Renal cortex interstitium (tissue), 11 donors: Measurements from ENCODE around the gene ADRA2B. TPM values are rescaled to one million over a fixed set of nuclear protein-coding genes. Genes with fewer than 3 reads are reported as not detected.

Source experiments
- DNase-seq, 11 donors: peaks; one replicate each; pipeline ENCODE4 v3.0.0-alpha.2; 2013; ENCODE audit warnings: low read depth in 9 of 11, low spot score in 4 of 11; ENCODE audit errors: extremely low read depth in 1 of 11
- polyA plus RNA-seq, 3 donors: library from polyadenylated mRNA; unstranded; fragments of 120-200 nt; gene quantifications; one replicate each; pipeline ENCODE4 v1.2.1, GENCODE V29; 2013; ENCODE audit not compliant: insufficient read length in 3 of 3

ADRA2B gene
- polyA plus RNA-seq, 3 donors, result 4.5 to 4.8 (median 4.5) TPM

DNA sequence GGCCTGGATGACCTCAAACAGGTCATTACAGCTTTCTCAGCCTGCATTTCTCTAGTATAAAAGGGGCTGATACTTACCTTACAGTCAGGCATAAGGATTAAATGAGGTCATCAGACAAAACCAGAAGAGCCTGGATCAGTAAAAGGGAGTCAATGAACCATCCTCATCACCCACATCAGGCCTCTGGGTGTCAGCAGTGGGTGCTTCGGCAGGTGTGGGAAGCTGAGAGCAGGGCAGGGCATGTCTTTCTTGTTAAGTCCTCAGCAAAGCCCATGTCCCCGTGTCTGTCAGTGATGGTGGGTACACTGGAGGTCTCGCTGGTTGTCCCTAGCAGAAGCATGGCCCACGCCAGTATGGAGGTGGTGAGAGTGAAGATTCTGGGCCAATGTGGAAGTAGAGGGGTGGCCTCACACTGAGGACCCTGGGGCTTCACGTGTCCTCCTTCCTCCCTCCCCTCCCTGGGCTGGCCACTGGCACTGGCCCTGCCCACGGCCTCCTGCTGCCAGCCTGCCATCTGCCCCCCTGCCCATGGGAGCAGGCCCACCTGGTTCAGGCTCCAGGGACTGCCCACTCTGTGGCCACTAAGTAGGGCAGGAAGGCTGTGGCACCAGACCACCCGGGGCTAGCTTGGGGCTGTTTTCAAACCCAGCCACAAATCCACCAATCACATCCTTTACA lies 4.4 kb downstream of the ADRA2B start:
- DNase-seq, result no peak

DNA sequence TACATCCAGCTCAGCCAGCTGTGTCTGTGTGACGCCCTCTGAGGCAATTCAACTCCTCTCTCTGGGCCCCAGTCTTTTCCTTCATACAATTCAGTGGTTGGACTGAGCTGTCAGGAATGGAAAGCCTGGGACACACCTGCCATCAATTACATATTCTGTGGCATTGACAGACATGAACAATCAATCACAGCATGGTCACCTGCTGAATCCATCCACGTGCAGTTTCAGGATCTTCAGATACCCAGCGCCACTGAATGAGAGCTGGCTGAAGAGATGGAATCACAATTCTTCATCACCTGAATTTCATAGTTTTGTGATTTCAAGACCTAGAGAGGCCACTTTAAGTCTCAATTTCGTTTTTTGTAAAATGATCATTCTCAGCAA lies 5.1 kb downstream of the ADRA2B start:
- DNase-seq, result no peak

DNA sequence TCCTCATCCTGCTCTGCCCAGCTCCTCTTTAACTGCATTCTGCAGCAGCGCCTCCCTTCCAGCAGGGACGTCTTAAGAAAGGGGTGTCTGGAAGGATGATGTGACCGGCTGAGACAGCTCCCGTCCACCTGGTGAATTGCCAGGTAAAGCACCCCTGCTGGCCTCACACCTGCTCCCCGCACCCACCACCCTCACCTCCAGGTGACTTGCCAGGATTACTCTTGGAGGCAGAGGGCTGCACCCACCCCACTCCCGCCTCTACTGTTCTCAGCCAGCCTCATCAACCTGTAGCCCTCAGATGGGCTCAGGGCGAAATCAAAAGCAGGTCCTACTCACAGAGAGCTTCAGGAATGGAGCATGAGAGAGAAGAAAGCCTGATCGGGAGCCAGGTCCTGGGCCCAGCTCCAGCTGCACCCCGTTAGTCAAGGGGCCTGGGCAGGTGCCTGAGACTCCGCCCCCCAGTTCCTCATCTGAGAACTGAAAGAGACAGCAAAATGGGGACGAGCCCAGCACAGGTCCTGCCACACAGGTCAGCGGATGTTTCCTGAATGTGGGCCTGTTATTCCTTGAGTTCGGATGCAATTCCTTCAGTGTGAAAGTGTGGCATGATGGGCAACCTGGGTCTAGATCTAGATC lies 5.6 kb downstream of the ADRA2B start:
- DNase-seq, result no peak

DNA sequence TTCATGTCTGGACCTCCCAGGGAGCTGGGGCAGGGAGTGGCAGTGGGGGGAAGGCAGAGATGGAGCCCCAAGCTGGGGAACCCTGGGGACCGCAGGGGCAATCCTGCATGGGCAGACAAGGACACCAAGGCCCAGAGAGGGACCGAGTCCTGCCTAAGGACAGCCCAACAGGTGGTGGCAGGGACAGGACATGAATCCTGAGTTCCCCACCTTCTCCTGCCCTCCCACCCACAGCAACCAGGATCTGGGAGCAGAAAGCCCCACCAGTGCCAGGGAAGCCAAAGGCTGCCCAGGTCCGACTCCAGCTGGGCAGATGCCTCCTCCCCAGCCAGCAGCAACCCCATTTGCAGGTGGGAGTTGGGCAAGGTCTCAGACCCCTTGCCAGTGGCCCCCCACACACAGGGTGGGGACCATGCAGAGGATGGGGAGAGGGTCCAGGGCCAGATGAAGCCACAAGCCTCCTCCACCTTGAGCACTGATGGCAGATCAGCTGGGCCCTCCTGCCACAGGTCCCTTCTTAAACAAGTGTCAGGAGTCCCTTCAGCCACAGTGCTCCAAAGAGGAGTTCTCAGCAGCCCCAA lies 6.3 kb downstream of the ADRA2B start:
- DNase-seq, result no peak

DNA sequence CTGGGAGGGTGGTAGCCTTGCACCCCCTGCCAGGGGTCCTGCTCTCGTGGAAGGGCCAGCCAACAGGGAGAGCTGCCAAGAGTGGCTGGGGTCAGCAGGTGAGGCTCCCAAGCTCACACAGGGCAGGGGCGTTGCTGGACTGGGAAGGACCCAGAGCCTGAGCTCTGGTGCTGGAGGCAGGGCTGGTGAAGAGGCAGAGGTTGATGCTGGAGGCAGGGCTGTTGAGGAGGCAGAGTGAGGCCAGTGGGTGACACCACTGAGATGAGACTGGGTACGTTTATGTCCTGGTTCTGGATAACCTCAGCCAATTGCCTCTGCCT lies 7.0 kb downstream of the ADRA2B start:
- no peak for DNase-seq

DNA sequence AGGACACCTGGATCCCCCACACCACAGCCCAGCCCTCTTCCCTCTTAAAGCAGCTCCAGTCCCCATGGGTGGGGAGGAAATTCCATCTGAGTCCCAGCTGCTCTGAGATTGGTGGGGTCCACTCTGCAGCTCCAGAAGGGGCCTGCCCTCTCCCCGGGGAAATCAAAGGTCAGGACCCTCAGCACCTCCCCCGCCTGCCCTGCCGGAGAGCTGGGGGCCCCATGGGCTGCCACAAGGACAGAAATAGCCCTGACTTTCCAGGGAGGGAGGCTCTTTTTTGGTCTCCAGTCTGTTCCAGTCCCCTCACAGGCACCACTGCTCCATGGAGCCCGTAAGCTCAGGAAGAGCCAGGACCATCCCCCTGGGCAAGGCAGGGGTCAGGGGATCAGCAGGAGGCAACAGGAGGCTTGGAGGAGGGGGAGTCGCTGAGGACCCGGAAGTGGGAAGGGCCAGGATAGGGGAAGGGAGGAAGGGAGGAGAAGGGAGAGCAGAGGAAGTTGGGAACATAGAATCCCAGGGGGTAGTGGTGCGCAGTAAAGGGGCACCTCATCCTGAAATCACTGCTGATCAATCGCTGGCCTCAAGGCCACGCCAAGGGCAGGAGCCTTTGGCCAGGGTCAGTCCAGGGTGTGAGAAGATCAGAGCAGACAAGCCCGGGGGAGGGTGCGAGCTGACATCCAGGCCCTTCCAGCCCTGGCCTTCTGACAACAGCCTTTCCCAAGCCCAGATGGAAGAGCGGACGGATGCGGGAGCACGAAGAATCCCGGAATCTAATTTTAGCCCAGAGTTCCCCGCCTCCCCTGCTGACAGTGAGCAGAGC lies 7.6 kb downstream of the ADRA2B start:
- no peak for DNase-seq

DNA sequence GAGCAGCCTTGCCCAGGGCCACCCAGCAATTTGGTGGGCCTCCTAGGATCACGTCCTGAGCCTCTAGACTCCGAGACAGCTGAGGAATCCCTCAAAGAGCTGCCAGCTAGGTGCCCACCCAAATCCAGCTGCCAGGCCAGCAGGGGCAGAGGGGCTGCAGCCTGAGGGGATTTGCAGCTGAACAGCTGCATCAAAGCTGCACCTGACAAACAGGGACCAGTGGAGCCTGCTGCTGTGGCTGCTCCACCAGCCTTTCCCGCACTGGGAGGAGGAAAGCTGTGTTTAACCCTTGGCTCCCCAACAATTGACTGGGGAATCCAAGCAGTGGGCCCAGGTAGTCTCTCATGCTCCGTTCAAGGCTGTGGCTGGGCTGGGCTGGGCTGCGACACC lies 8.2 kb downstream of the ADRA2B start:
- DNase-seq, result no peak

DNA sequence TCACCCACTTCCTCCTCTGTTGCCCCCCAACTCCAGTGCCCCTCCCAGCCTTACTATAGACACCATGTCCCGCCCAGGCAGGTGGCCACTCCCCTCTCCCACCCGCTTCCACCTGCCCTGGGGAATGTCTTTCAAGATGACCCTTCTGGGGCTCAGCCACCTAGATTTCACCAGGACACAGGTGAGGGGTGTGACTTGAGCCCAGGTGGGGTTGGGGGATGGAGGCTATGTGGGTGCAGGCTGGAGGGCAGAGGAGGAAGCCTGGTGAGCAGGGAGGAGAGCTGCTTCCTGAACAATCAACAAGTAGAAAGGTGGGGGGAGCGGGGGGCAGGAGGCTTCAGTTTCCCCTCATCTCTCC lies 8.7 kb downstream of the ADRA2B start:
- no peak for DNase-seq

DNA sequence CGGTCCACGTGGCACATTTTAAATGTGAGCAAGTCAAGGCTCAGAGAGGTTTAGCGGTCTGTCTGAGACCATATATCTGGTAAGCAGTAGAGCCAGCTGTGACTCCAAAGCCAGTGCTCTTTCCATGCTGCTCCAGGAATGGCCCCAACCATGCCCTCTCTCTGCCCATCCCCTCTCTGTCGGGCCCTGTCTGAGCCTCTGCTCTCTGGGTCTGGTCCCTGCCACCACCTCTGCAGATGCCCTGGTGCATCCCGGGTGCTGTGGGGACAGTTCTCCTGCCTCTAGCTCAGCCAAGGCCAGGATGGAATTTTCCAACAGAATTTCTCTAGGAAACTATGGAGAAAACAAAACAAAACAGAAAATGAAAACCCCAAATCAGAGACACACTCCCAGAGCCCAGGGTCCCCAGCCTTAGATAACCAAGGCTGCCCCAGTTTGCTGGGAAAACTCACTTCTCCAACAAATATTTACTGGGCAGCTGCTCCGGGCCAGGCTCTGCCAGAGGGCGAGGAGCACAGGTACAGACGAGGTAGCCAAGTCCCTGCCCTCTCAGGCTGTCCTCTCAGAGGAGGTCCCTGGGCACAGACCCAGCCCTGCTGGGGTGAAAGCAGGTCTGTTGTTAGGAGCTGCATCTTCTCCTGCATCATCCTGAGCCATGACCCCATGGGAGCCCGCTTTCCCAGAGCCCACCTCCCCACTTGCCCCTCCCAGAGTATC lies 9.2 kb downstream of the ADRA2B start:
- no peak for DNase-seq

DNA sequence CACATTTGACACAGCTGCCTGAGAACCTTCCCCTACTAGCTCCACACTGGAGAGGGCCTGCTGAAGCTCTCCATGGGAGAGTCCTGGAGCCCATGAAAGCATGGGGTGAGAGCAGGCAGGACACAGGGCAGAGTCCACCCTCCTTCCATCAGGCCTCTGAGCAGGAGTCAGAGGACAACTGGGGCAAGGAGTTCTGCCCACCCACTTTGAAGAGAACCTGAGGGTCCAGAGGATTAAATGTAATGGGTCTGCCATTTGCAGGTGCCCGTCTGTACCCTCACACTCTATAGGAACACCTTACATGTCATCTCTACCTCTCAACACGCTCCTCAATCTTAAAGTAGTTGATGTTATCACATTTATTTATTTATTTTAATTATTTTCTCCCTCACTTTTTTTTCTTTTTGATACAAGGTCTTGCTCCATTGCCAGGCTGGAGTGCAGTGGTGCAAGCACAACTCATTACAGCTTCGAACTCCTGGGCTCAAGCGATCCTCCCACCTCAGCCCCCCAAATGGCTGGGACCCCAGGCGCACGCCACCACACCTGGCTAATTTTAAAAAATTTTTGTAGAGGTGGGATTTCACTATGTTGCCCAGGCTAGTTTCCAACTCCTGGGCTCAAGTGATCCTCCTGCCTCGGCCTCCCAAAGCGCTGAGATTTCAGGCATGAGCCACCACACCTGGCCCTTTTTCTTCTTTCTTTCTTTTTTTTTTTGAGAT lies 10.2 kb downstream of the ADRA2B start:
- no peak for DNase-seq

DNA sequence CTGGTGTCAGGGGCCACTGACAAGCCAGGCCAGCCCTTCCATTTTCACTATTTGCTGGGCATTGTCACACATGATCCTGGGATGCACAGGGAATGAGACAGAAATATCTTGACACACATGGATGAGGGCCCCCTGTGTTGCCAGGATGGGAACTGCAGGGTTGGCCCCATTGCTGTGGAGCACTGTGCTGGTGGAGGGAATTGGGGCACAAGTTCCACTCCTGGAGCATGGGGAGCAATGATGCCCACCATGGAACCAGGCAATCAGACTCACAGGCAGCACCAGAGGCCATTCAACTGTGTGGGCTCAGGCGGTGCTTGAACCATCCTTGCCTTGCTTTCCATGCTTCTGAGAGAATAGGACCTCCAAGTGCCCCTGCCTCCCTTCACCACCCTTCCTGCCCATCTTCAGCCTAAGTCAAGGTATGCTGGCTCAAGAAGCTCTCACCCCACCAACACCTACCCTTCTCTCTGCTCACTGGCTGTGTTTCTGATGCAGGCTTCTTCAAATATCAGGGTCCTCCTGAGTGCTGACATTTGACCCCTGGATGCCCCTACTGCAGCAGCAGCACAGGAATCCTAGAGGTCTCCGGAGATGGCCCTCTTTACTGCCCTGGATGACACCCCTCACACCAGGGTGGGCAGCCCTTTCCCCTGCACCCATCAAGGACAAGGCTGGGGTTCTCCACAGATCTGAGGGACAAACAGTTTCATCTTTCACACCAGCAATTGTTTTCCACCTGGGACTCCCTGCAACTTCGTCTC lies 11.0 kb downstream of the ADRA2B start:
- DNase-seq, result no peak

DNA sequence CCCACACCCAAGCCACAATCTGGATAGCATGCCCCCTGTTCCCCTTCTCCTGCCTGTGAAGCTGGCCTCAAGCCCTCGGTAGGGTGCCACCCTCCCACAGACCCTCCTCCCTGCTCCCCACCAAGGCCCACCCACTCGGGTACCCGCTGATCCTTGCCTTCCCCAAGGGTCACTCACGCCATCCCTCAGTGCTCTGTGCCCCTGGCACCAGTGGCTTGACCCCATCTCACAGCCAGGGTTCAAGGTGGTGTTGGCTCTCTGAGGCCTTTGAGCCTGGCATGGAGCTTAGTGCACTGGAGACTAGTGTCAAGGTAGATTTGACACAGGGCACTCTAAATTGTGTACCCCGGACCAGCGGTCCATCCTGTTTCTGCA lies 11.9 kb downstream of the ADRA2B start:
- DNase-seq, result no peak

DNA sequence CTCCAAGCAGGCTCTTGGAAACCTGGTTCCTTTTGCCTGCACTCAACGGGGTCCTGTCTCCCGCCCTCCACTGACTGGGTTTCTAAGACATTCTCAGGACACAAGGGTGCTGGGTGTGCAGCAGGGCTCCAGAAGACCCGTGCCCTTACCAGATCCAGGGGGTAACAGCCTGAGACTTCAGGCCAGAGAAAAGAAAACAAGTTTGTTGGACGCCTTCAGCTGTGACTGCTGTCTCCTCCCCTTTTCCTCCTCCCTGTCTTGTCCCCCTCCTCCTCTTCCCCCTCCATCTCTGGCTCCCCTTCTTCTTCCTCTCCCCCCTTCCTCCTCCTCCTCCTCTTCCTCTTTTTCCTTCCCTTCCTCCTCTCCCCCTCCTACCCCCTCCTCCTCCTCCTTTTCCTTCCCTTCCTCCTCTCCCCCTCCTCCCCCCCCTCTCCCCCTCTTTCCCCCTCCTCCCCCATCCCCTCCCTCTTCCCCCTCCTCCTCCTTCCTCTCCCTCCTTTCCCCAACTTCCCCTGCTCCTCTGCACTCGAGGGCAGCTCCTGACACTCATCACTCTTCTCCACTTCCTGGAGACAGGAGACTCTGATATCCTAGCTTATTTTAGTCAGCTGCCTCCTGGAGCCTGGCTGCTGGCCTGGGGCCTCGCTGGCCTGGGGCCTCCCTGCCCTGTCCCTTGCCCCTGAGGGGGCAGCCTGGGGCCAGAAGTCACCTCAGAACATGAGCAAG lies 12.4 kb downstream of the ADRA2B start:
- no peak for DNase-seq

DNA sequence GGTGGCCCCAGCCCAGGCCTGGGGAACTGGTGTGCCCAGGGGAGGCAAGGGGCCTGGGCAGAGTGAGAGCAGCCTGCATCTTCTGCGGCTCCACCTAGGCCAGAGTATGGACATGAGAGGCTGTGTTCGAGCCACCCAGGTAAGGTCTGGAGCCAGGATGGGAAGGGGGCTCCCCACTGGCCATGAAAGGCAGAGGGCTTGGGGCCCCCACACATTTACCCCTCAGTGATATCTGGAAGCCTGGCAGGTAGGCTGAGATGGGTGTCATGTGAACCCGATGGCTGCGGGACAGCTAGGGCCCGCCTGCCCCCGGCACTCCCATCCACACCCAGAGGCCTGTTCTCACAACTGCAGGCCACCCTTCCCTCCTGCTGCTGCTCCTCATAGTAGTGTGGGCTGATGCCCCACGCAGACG lies 13.2 kb downstream of the ADRA2B start:
- DNase-seq, result no peak

DNA sequence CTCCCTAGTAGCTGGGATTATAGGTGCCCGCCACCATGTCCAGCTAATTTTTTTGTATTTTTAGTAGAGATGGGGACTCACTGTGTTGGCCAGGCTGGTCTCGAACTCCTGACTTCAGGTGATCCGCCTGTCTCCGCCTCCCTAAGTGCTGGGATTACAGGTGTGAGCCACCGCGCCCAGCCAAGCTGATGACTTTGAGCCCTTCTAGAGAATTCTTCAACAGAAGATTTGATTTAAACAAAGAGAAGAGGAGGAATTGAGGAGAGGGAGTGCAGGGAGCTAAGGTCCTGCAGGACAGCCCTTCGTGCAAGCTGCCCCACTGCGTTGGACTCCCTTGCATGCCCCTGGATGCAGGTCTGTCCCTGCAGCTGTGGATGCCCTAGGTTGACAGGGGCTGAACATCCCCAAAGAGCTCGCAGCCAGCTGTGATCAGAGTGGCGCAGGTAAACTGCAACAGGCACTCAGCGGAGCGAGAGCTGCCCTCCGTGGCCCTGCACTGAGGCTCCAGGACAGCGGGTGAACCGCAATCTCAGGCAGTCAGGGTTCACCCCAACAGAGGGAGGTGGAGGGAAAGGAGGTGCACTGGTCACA lies 13.7 kb downstream of the ADRA2B start:
- DNase-seq, result no peak

DNA sequence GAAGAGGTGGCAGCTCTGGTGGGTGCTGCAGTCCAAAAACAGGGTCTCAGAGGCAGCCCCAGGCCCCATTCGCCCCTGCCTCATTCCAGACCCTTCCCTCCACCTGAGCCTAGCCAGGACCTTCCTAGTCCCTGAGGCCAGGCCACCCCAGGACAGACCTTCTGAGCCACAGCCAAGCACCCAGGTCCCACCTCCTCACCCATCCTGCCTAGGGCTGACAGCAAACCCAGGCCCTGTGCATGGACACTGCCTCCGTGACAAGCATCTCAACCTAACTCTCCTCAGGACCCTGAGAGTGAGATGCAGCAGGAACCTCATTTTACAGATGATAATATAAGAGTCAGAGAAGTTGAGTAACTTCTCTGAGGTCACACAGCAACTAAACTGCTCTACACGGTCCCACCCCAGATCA lies 15.5 kb downstream of the ADRA2B start:
- DNase-seq, result no peak
